Measurements from ENCODE around the gene SYPL2.

Gene SYPL2

DNA sequence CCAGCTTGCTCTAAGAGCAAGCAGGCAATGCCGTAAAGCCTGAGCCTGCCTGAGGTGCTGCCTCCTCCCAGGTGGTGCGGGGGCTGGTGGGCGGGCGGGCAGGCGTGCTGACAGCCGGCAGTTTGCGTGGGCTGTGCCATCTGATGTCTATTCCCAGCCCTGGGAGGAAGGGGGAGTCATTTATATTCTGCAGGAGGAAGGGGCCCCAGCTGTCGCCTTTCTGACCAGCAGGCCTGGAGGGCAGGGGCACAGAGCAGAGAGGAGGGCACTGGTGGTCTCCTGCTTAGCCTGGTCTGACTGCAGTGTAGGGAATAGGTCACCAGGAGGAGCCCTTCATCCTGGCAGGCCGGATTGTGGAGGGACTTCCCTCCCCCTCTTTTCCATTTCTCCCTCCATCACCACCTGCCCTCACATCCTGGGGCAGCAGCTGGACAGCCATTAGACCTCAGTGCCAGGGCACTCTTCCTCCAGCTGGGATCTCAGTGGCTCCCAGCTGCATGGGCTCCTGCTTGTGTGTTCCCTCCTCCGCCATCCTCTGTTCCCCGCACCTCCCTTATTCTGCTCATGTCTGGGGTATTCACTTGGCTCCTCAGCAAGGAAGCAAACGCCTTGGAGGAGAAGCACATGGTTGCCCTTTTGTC lies 31.9 kb downstream of the SYPL2 start:
- Histone ChIP-seq H3K9me3 (ENCODE audit: control insufficient read depth in 2 of 2, low read length in 2 of 2) (no peaks in the 10 kb centered on the region), H3K36me3 (ENCODE audit: control insufficient read depth in 2 of 2, insufficient read depth in 2 of 2, low read length in 2 of 2) (peaks cover 27 to 34% of the 10 kb centered on the region in 2 donors), H3K9ac (ENCODE audit: low read depth in 1 of 2, low read length in 2 of 2) (no peak overlapping the region), H3K27ac (ENCODE audit: low read depth in 2 of 2, low read length in 2 of 2) (no peak overlapping the region), H3K27me3 (ENCODE audit: control insufficient read depth in 2 of 2, insufficient read depth in 2 of 2, low read length in 2 of 2) (no peaks in the 10 kb centered on the region), H3K4me1 (ENCODE audit: control insufficient read depth in 2 of 2, insufficient read depth in 2 of 2, low read length in 2 of 2) (peaks cover 14 to 22% of the 10 kb centered on the region in 2 donors), H3K4me3 (ENCODE audit: low read length in 2 of 2) (no peak overlapping the region)

- Histone ChIP-seq H3K4me1 (ENCODE audit: control insufficient read depth in 2 of 2, insufficient read depth in 2 of 2, low read length in 2 of 2) (peaks cover 11 to 23% of the 10 kb centered on the region in 2 donors), H3K9me3 (ENCODE audit: control insufficient read depth in 2 of 2, low read length in 2 of 2) (no peaks in the 10 kb centered on the region), H3K27me3 (ENCODE audit: control insufficient read depth in 2 of 2, insufficient read depth in 2 of 2, low read length in 2 of 2) (no peaks in the 10 kb centered on the region), H3K36me3 (ENCODE audit: control insufficient read depth in 2 of 2, insufficient read depth in 2 of 2, low read length in 2 of 2) (peaks cover 27 to 34% of the 10 kb centered on the region in 2 donors), H3K27ac (ENCODE audit: low read depth in 2 of 2, low read length in 2 of 2) (peak overlapping the region in 1 of 2 donors; percentile 18), H3K9ac (ENCODE audit: low read depth in 1 of 2, low read length in 2 of 2) (no peak overlapping the region), H3K4me3 (ENCODE audit: low read length in 2 of 2) (peak overlapping the region in 1 of 2 donors; percentile 8)
Measured at GRCh38 chr1:109499081-109499480, 32.7 kb downstream of the SYPL2 start.

GRCh38 chr1:109499661-109500536 lies 33.6 kb downstream of the SYPL2 start:
- Histone ChIP-seq H3K36me3 (ENCODE audit: control insufficient read depth in 2 of 2, insufficient read depth in 2 of 2, low read length in 2 of 2) (peaks cover 27 to 34% of the 10 kb centered on the region in 2 donors), H3K4me1 (ENCODE audit: control insufficient read depth in 2 of 2, insufficient read depth in 2 of 2, low read length in 2 of 2) (peaks cover 8 to 22% of the 10 kb centered on the region in 2 donors), H3K4me3 (ENCODE audit: low read length in 2 of 2) (no peak overlapping the region), H3K9me3 (ENCODE audit: control insufficient read depth in 2 of 2, low read length in 2 of 2) (no peaks in the 10 kb centered on the region), H3K9ac (ENCODE audit: low read depth in 1 of 2, low read length in 2 of 2) (peak overlapping the region in 1 of 2 donors; percentile 1), H3K27me3 (ENCODE audit: control insufficient read depth in 2 of 2, insufficient read depth in 2 of 2, low read length in 2 of 2) (no peaks in the 10 kb centered on the region), H3K27ac (ENCODE audit: low read depth in 2 of 2, low read length in 2 of 2) (peak overlapping the region in 1 of 2 donors; percentile 36)

DNA sequence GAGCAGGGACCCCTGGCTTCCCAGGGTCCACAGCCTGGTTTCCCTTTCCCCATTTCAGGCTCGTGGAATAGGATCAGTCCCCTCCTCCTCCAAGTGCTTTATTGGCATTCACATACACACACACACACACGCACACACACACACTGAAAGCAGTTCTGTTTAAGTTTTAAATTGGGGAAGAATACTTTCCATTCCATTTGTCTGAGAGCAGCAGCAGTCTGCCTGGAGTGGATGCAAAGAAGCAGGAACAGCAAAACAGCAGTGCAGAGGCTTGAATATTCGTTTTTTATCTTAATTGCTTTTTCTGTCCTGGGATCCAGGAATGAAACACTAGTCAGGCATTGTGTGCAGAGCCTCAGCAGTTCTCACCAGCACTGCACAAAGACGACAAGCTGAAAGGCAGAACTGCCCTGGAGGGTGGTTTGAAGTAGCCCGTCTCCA lies 34.6 kb downstream of the SYPL2 start:
- Histone ChIP-seq H3K4me3 (ENCODE audit: low read length in 2 of 2) (no peak overlapping the region), H3K27ac (ENCODE audit: low read depth in 2 of 2, low read length in 2 of 2) (no peak overlapping the region), H3K9me3 (ENCODE audit: control insufficient read depth in 2 of 2, low read length in 2 of 2) (no peaks in the 10 kb centered on the region), H3K9ac (ENCODE audit: low read depth in 1 of 2, low read length in 2 of 2) (no peak overlapping the region), H3K36me3 (ENCODE audit: control insufficient read depth in 2 of 2, insufficient read depth in 2 of 2, low read length in 2 of 2) (peaks cover 22 to 27% of the 10 kb centered on the region in 2 donors), H3K4me1 (ENCODE audit: control insufficient read depth in 2 of 2, insufficient read depth in 2 of 2, low read length in 2 of 2) (peaks cover 7 to 20% of the 10 kb centered on the region in 2 donors), H3K27me3 (ENCODE audit: control insufficient read depth in 2 of 2, insufficient read depth in 2 of 2, low read length in 2 of 2) (no peaks in the 10 kb centered on the region)

GRCh38 chr1:109501644-109502363 lies 35.5 kb downstream of the SYPL2 start:
- Histone ChIP-seq H3K9ac (ENCODE audit: low read depth in 1 of 2, low read length in 2 of 2) (no peak overlapping the region), H3K36me3 (ENCODE audit: control insufficient read depth in 2 of 2, insufficient read depth in 2 of 2, low read length in 2 of 2) (peaks cover 13 to 18% of the 10 kb centered on the region in 2 donors), H3K4me1 (ENCODE audit: control insufficient read depth in 2 of 2, insufficient read depth in 2 of 2, low read length in 2 of 2) (peaks cover 7 to 20% of the 10 kb centered on the region in 2 donors), H3K9me3 (ENCODE audit: control insufficient read depth in 2 of 2, low read length in 2 of 2) (no peaks in the 10 kb centered on the region), H3K27me3 (ENCODE audit: control insufficient read depth in 2 of 2, insufficient read depth in 2 of 2, low read length in 2 of 2) (no peaks in the 10 kb centered on the region), H3K27ac (ENCODE audit: low read depth in 2 of 2, low read length in 2 of 2) (no peak overlapping the region), H3K4me3 (ENCODE audit: low read length in 2 of 2) (no peak overlapping the region)

GRCh38 chr1:109502364-109502851 lies 36.1 kb downstream of the SYPL2 start:
- H3K9ac ChIP-seq (ENCODE audit: low read depth in 1 of 2, low read length in 2 of 2), result no peak overlapping the region
- H3K27ac ChIP-seq (ENCODE audit: low read depth in 2 of 2, low read length in 2 of 2), result no peak overlapping the region
- peaks cover 7 to 20% of the 10 kb centered on the region in 2 donors for H3K4me1 ChIP-seq (ENCODE audit: control insufficient read depth in 2 of 2, insufficient read depth in 2 of 2, low read length in 2 of 2)
- H3K4me3 ChIP-seq (ENCODE audit: low read length in 2 of 2), result no peak overlapping the region
- H3K27me3 ChIP-seq (ENCODE audit: control insufficient read depth in 2 of 2, insufficient read depth in 2 of 2, low read length in 2 of 2), result no peaks in the 10 kb centered on the region
- peaks cover 13 to 16% of the 10 kb centered on the region in 2 donors for H3K36me3 ChIP-seq (ENCODE audit: control insufficient read depth in 2 of 2, insufficient read depth in 2 of 2, low read length in 2 of 2)
- H3K9me3 ChIP-seq (ENCODE audit: control insufficient read depth in 2 of 2, low read length in 2 of 2), result no peaks in the 10 kb centered on the region

DNA sequence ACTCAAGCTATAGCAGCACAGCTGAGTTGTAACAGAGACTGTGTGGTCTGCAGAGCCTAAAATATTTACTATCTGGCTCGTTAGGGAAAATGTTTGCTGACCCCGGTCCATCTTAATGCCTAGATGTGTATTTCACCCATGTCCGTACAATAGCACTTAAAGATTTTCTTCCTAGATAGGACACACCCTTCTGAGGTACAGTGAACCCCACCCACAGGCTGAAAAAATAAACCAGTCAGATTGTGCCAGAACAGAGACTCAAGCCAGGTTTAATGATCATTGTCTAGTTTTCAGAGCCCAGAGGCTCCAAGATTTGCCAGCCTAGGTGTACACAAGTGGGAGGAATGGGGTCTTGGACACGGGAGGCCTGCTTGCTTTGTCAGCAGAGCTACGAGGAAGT lies 37.6 kb downstream of the SYPL2 start:
- Histone ChIP-seq H3K9me3 (ENCODE audit: control insufficient read depth in 2 of 2, low read length in 2 of 2) (no peaks in the 10 kb centered on the region), H3K36me3 (ENCODE audit: control insufficient read depth in 2 of 2, insufficient read depth in 2 of 2, low read length in 2 of 2) (peaks cover 8 to 13% of the 10 kb centered on the region in 2 donors), H3K27me3 (ENCODE audit: control insufficient read depth in 2 of 2, insufficient read depth in 2 of 2, low read length in 2 of 2) (no peaks in the 10 kb centered on the region), H3K4me1 (ENCODE audit: control insufficient read depth in 2 of 2, insufficient read depth in 2 of 2, low read length in 2 of 2) (peaks cover 4 to 19% of the 10 kb centered on the region in 2 donors), H3K4me3 (ENCODE audit: low read length in 2 of 2) (no peak overlapping the region), H3K9ac (ENCODE audit: low read depth in 1 of 2, low read length in 2 of 2) (no peak overlapping the region), H3K27ac (ENCODE audit: low read depth in 2 of 2, low read length in 2 of 2) (peak overlapping the region in 1 of 2 donors; percentile 66)

DNA sequence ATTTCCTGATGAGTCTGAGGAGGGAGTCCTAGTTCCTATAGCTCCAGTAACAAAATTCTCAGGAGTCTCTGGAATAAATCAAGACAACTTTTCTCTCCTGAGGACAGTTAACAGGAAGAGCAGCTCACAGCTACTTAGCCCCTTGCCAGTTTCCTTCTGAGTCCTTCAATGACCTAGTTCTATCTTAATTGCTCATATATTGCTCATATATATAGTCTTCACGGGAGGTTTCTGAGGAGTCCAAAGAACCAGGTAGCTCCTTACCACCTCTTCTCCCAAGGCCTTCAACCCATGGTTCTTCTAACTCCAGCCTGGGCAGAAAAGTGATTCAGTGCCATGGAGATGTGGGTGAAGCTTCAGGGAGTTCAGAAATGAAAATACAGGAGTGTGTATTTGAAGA lies 38.6 kb downstream of the SYPL2 start:
- H3K4me1 ChIP-seq (ENCODE audit: control insufficient read depth in 2 of 2, insufficient read depth in 2 of 2, low read length in 2 of 2), result peaks cover 9 to 23% of the 10 kb centered on the region in 2 donors
- no peak overlapping the region for H3K9ac ChIP-seq (ENCODE audit: low read depth in 1 of 2, low read length in 2 of 2)
- no peak overlapping the region for H3K27ac ChIP-seq (ENCODE audit: low read depth in 2 of 2, low read length in 2 of 2)
- H3K4me3 ChIP-seq (ENCODE audit: low read length in 2 of 2), result no peak overlapping the region
- H3K36me3 ChIP-seq (ENCODE audit: control insufficient read depth in 2 of 2, insufficient read depth in 2 of 2, low read length in 2 of 2), result peaks cover 8 to 13% of the 10 kb centered on the region in 2 donors
- H3K27me3 ChIP-seq (ENCODE audit: control insufficient read depth in 2 of 2, insufficient read depth in 2 of 2, low read length in 2 of 2), result no peaks in the 10 kb centered on the region
- no peaks in the 10 kb centered on the region for H3K9me3 ChIP-seq (ENCODE audit: control insufficient read depth in 2 of 2, low read length in 2 of 2)

DNA sequence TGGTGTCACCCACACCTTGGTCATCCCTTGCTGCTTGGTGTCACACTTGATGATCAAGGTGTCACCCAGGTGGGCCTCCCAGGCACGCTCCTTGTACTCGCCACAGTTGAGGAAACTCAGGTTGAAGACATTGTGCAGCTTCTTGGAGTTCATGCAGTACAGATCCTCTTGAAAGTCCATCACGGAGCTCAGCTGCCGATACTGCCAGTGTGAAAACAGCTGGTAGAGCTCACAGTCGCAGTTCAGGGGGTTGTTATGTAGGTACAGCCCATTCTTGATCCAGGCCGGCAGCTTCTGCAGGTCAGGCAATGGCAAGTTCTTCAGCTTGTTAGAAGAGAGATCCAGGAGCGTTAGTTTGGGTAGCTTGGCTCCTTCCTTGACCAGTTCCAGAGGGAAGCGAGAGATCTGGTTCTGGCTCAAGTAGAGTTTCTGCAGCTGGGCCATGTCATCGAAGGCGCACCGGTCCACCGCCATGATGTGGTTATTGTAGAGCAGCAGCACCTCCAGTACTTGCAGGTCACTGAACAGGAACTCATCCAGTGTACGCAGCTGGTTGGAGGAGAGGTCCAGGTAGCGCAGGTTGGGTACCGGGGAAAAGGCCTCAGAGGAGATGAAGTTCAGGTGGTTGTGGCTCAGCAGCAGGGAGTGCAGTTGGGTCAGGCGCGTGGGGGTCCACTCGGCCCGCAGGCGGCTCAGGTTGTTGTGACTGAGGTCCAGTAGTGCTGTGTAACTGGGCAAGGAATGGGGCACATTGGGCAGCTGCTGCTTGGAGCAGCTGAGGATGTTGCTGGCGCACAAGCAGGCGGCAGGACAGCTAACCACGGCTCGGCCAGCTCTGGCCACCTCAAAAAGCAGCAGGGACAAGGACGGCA lies 41.9 kb downstream of the SYPL2 start:
- Histone ChIP-seq H3K27me3 (ENCODE audit: control insufficient read depth in 2 of 2, insufficient read depth in 2 of 2, low read length in 2 of 2) (peaks cover 0 to 4% of the 10 kb centered on the region in 2 donors), H3K27ac (ENCODE audit: low read depth in 2 of 2, low read length in 2 of 2) (no peak overlapping the region), H3K36me3 (ENCODE audit: control insufficient read depth in 2 of 2, insufficient read depth in 2 of 2, low read length in 2 of 2) (no peaks in the 10 kb centered on the region), H3K9ac (ENCODE audit: low read depth in 1 of 2, low read length in 2 of 2) (no peak overlapping the region), H3K4me1 (ENCODE audit: control insufficient read depth in 2 of 2, insufficient read depth in 2 of 2, low read length in 2 of 2) (peaks cover 10 to 18% of the 10 kb centered on the region in 2 donors), H3K9me3 (ENCODE audit: control insufficient read depth in 2 of 2, low read length in 2 of 2) (no peaks in the 10 kb centered on the region), H3K4me3 (ENCODE audit: low read length in 2 of 2) (peak overlapping the region in 1 of 2 donors; percentile 73)
